Uterus (tissue), 2 donors: ENCODE results near the gene MIB2.

ENCODE experiments used
- CTCF ChIP-seq, 4 experiments: fragments of 200-600 bp in 2 of 4; fragments of 450-650 bp in 2 of 4; sonication (generic) in 2 of 4; IDR thresholded peaks; one replicate each; pipeline ENCODE4 v1.5.1; 2016 to 2019; ENCODE audit warnings: antibody characterized with exemption in 4 of 4, mild to moderate bottlenecking in 2 of 4, moderate library complexity in 1 of 4
- POLR2A ChIP-seq, 2 donors: fragments of 450-650 bp; IDR thresholded peaks; one replicate each; pipeline ENCODE4 v1.6.1; 2016; ENCODE audit warnings: antibody characterized with exemption in 2 of 2, mild to moderate bottlenecking in 1 of 2, moderate library complexity in 1 of 2

GRCh38 chr1:1630965-1631781, 15.9 kb downstream of the MIB2 start:
- TF ChIP-seq CTCF (IDR thresholded peaks at IDR 0.05) (no peak), POLR2A (IDR thresholded peaks at IDR 0.05) (no peak)
